HG02852 (cell line): ENCODE data around the gene SCYGR6.
"Not testable (repeated sequence)": the region's sequence is repeated elsewhere in the genome, so short reads cannot be mapped to it uniquely, and the experiment has no call there.

ENCODE experiments used
- ATAC-seq: cut with Tn5 transposase; IDR thresholded peaks from one replicate; pipeline ENCODE4 v1.9.1; 2021; ENCODE audit warnings: mild to moderate bottlenecking, moderate library complexity; ENCODE audit not compliant: unreplicated experiment

The SCYGR6 gene

GRCh38 chr2:227724394-227725039, at the start of gene SCYGR6:
Gene SCYGR6, minus strand, starts transcription at chr2:227724757. Its CDS starts 0 bp downstream, at chr2:227724757.
- no peak for ATAC-seq

GRCh38 chr2:227774011-227774624, 49.6 kb upstream of the SCYGR6 start:
- ATAC-seq = peak; percentile 54

- no peak for ATAC-seq
These were observed 48.4 kb upstream of the SCYGR6 start for GRCh38 chr2:227772932-227773331.

- no peak for ATAC-seq
These were observed 47.7 kb upstream of the SCYGR6 start for GRCh38 chr2:227772197-227772661.

GRCh38 chr2:227767830-227768229, 43.3 kb upstream of the SCYGR6 start:
- ATAC-seq = no peak

- ATAC-seq = peak; percentile 93
These were observed 41.9 kb upstream of the SCYGR6 start for GRCh38 chr2:227766373-227766883.

GRCh38 chr2:227765788-227766372, 41.3 kb upstream of the SCYGR6 start:
- no peak for ATAC-seq

GRCh38 chr2:227761740-227762476, 37.4 kb upstream of the SCYGR6 start:
- no peak for ATAC-seq

GRCh38 chr2:227759411-227760118, 35.0 kb upstream of the SCYGR6 start:
- ATAC-seq = no peak

GRCh38 chr2:227756261-227756660, 31.7 kb upstream of the SCYGR6 start:
- not testable (repeated sequence) for ATAC-seq

GRCh38 chr2:227748079-227748478, 23.5 kb upstream of the SCYGR6 start:
- ATAC-seq = no peak

- ATAC-seq = no peak
These were observed 21.0 kb upstream of the SCYGR6 start, which contains the start of gene SCYGR8 for GRCh38 chr2:227745594-227745993. Gene SCYGR8, plus strand, starts transcription at chr2:227745894. Its CDS starts 0 bp downstream, at chr2:227745894.

GRCh38 chr2:227740705-227741104, 16.1 kb upstream of the SCYGR6 start:
- ATAC-seq = not testable (repeated sequence)

GRCh38 chr2:227739351-227739750, 14.8 kb upstream of the SCYGR6 start:
- ATAC-seq = no peak

- no peak for ATAC-seq
These were observed 3.5 kb upstream of the SCYGR6 start, which contains the start of gene SCYGR7 for GRCh38 chr2:227728035-227728434. Gene SCYGR7, plus strand, starts transcription at chr2:227728335. Its CDS starts 0 bp downstream, at chr2:227728335.

- ATAC-seq = not testable (repeated sequence)
These were observed 1.7 kb downstream of the SCYGR6 start for GRCh38 chr2:227722821-227723220.

- ATAC-seq = no peak
These were observed 3.9 kb downstream of the SCYGR6 start for GRCh38 chr2:227720680-227721079.

GRCh38 chr2:227719641-227720040, 4.9 kb downstream of the SCYGR6 start:
- no peak for ATAC-seq

- no peak for ATAC-seq
These were observed 6.6 kb downstream of the SCYGR6 start, which contains the start of gene SLC19A3 for GRCh38 chr2:227717687-227718567. Gene SLC19A3, minus strand, starts transcription at chr2:227718028. Its CDS starts 15,710 bp downstream, at chr2:227702318.
